Smooth muscle cell (in vitro differentiated cells): ENCODE measurements around the gene SYNGR2. TPM values are rescaled to one million over a fixed set of nuclear protein-coding genes. Genes with fewer than 3 reads are reported as not detected.

Source experiments
- DNase-seq: peaks from one replicate; lab custom pipeline; 2025; ENCODE audit not compliant: unreplicated experiment; lab: John Stamatoyannopoulos, UW
- H2AFZ ChIP-seq: fragments of 200-600 bp; sonication (generic); 2 replicates; pipeline ENCODE4 v1.6.0; 2016; ENCODE audit warnings: antibody characterized with exemption, low read depth, mild to moderate bottlenecking
- H3F3A ChIP-seq: fragments of 200-600 bp; sonication (generic); 2 replicates; pipeline ENCODE4 v1.6.0; 2017; ENCODE audit warnings: antibody characterized with exemption, low read depth
- H3K27ac ChIP-seq: fragments of 200-600 bp; sonication (generic); 2 replicates; pipeline ENCODE4 v1.5.1; 2016; ENCODE audit warnings: low read depth, mild to moderate bottlenecking
- H3K27me3 ChIP-seq: fragments of 200-600 bp; sonication (generic); 2 replicates; pipeline ENCODE4 v1.6.1; 2016; ENCODE audit warnings: low read depth, mild to moderate bottlenecking
- H3K36me3 ChIP-seq: fragments of 200-600 bp; sonication (generic); 2 replicates; pipeline ENCODE4 v1.5.1; 2016; ENCODE audit warnings: low read depth
- H3K4me1 ChIP-seq: fragments of 200-600 bp; sonication (generic); 2 replicates; pipeline ENCODE4 v1.5.1; 2016; ENCODE audit warnings: low read depth
- H3K4me2 ChIP-seq: fragments of 200-600 bp; sonication (generic); 2 replicates; pipeline ENCODE4 v1.6.0; 2016; ENCODE audit warnings: mild to moderate bottlenecking
- H3K4me3 ChIP-seq: fragments of 200-600 bp; sonication (generic); 2 replicates; pipeline ENCODE4 v1.5.1; 2016; ENCODE audit warnings: mild to moderate bottlenecking
- H3K79me2 ChIP-seq: fragments of 200-600 bp; sonication (generic); 2 replicates; pipeline ENCODE4 v1.6.0; 2016; ENCODE audit warnings: low read depth, mild to moderate bottlenecking
- H3K9ac ChIP-seq: fragments of 200-600 bp; sonication (generic); 2 replicates; pipeline ENCODE4 v1.6.0; 2016; ENCODE audit warnings: low read depth
- H3K9me3 ChIP-seq: fragments of 200-600 bp; sonication (generic); replicated peaks from 2 replicates; pipeline ENCODE4 v1.5.1; 2016; ENCODE audit warnings: low read depth
- H4K20me1 ChIP-seq: fragments of 200-600 bp; sonication (generic); 2 replicates; pipeline ENCODE4 v1.6.0; 2016; ENCODE audit warnings: low read depth
- CTCF ChIP-seq: fragments of 200-600 bp; sonication (generic); IDR thresholded peaks from 2 replicates; pipeline ENCODE4 v1.5.1; 2017; ENCODE audit warnings: borderline replicate concordance, mild to moderate bottlenecking, antibody characterized with exemption; ENCODE audit not compliant: insufficient read depth, poor library complexity, severe bottlenecking
- WGBS: methylation state at CpG from one replicate; pipeline ENCODE4 v1.1.7; 2016; ENCODE audit warnings: low lambda C conversion rate; 5-methylcytosine and 5-hydroxymethylcytosine counted together
- polyA plus RNA-seq: library from polyadenylated mRNA; unstranded; fragments of >200 nt; fragmentation: Nextera tagmentation; extraction: Ambion mirVana; gene quantifications from 2 replicates; pipeline ENCODE4 v1.2.1, GENCODE V29; 2016
- total RNA-seq: library from RNA; depleted of rRNA; stranded (reverse); fragments of >200 nt; gene quantifications from 2 replicates; pipeline ENCODE4 v1.2.3, GENCODE V29; 2014

Gene SYNGR2
- total and polyA plus RNA-seq, 2 experiments from 2014 or later: 46.1 to 64.7 TPM

GRCh38 chr17:78205124-78205775, 36.9 kb downstream of the SYNGR2 start:
- no peak for TF ChIP-seq CTCF
- H3K27me3 ChIP-seq: no peaks in the 10 kb centered on the region
- no peak overlapping the region for H3K4me2 ChIP-seq
- no peaks in the 10 kb centered on the region for H3K36me3 ChIP-seq
- no peak overlapping the region for H3K9ac ChIP-seq
- H3K79me2 ChIP-seq: no peaks in the 10 kb centered on the region
- no peak overlapping the region for H2AFZ ChIP-seq
- no peak overlapping the region for H3K27ac ChIP-seq
- H3K4me1 ChIP-seq: no peaks in the 10 kb centered on the region
- no peak overlapping the region for H3K4me3 ChIP-seq
- no peak for DNase-seq
- WGBS: over 99% methylated on average over 17 of the region's 17 CpGs
- no peaks in the 10 kb centered on the region for H4K20me1 ChIP-seq
- H3K9me3 ChIP-seq: no peaks in the 10 kb centered on the region
- H3F3A ChIP-seq: no peaks in the 10 kb centered on the region

GRCh38 chr17:78206298-78206697, 37.9 kb downstream of the SYNGR2 start:
- no peaks in the 10 kb centered on the region for H4K20me1 ChIP-seq
- no peak for DNase-seq
- no peaks in the 10 kb centered on the region for H3K9me3 ChIP-seq
- no peak for TF ChIP-seq CTCF
- H3K4me2 ChIP-seq: no peak overlapping the region
- no peak overlapping the region for H3K27ac ChIP-seq
- no peaks in the 10 kb centered on the region for H3F3A ChIP-seq
- no peak overlapping the region for H3K9ac ChIP-seq
- no peaks in the 10 kb centered on the region for H3K4me1 ChIP-seq
- no peak overlapping the region for H2AFZ ChIP-seq
- no peak overlapping the region for H3K4me3 ChIP-seq
- H3K36me3 ChIP-seq: no peaks in the 10 kb centered on the region
- no peaks in the 10 kb centered on the region for H3K79me2 ChIP-seq
- no peaks in the 10 kb centered on the region for H3K27me3 ChIP-seq
- 94% methylated on average over 7 of the region's 7 CpGs for WGBS

- 91% methylated on average over 3 of the region's 3 CpGs for WGBS
These were observed 40.1 kb downstream of the SYNGR2 start for GRCh38 chr17:78208486-78208885.

More at GRCh38 chr17:78208486-78208885, 40.1 kb downstream of the SYNGR2 start:
- no peak overlapping the region for H3K27ac ChIP-seq
- no peaks in the 10 kb centered on the region for H3K27me3 ChIP-seq
- H3K4me3 ChIP-seq: no peak overlapping the region
- H3K9ac ChIP-seq: no peak overlapping the region
- no peak for TF ChIP-seq CTCF
- H2AFZ ChIP-seq: no peak overlapping the region
- H4K20me1 ChIP-seq: no peaks in the 10 kb centered on the region
- no peaks in the 10 kb centered on the region for H3K36me3 ChIP-seq
- no peak overlapping the region for H3K4me2 ChIP-seq
- no peaks in the 10 kb centered on the region for H3K79me2 ChIP-seq
- no peak for DNase-seq
- no peaks in the 10 kb centered on the region for H3F3A ChIP-seq
- no peaks in the 10 kb centered on the region for H3K4me1 ChIP-seq
- H3K9me3 ChIP-seq: no peaks in the 10 kb centered on the region
